ENCODE measurements around the gene SYN1.

- TF ChIP-seq CTCF (IDR thresholded peaks at IDR 0.05) (no peak), POLR2A (IDR thresholded peaks at IDR 0.05) (no peak)
Measured at GRCh38 chrX:47523713-47524166, 95.9 kb downstream of the SYN1 start.
